GM21360 (cell line): ENCODE results near the gene STARD13.

ENCODE experiments used
- ATAC-seq: cut with Tn5 transposase; IDR thresholded peaks from one replicate; pipeline ENCODE4 v1.9.1; 2021; ENCODE audit warnings: mild to moderate bottlenecking, moderate library complexity; ENCODE audit not compliant: unreplicated experiment

The STARD13 gene

GRCh38 chr13:33308863-33309262, 23.3 kb upstream of the STARD13 start:
- ATAC-seq, result no peak

GRCh38 chr13:33307843-33308242, 22.3 kb upstream of the STARD13 start:
- ATAC-seq, result no peak

GRCh38 chr13:33303855-33304597, 18.5 kb upstream of the STARD13 start:
- ATAC-seq, result no peak

- ATAC-seq, result no peak
These were observed 14.1 kb upstream of the STARD13 start for GRCh38 chr13:33299626-33300025.

- ATAC-seq, result no peak
These were observed 11.4 kb upstream of the STARD13 start for GRCh38 chr13:33296793-33297425.

GRCh38 chr13:33292712-33293111, 7.2 kb upstream of the STARD13 start:
- no peak for ATAC-seq

- ATAC-seq, result no peak
These were observed 4.9 kb upstream of the STARD13 start for GRCh38 chr13:33290421-33290965.

- ATAC-seq, result no peak
These were observed 4.4 kb upstream of the STARD13 start for GRCh38 chr13:33289966-33290365.

- ATAC-seq, result no peak
These were observed 1.8 kb upstream of the STARD13 start for GRCh38 chr13:33287142-33287882.

GRCh38 chr13:33286128-33286527, 573 bp upstream of the STARD13 start:
- ATAC-seq, result no peak

GRCh38 chr13:33284916-33285315, 639 bp downstream of the STARD13 start:
- ATAC-seq, result no peak

- no peak for ATAC-seq
These were observed 1.5 kb downstream of the STARD13 start for GRCh38 chr13:33284031-33284430.

- ATAC-seq, result no peak
These were observed 2.2 kb downstream of the STARD13 start for GRCh38 chr13:33283195-33283911.

GRCh38 chr13:33281951-33282595, 3.5 kb downstream of the STARD13 start:
- ATAC-seq, result no peak

GRCh38 chr13:33280923-33281322, 4.6 kb downstream of the STARD13 start:
- no peak for ATAC-seq

GRCh38 chr13:33280279-33280905, 5.2 kb downstream of the STARD13 start:
- ATAC-seq, result no peak

- no peak for ATAC-seq
These were observed 5.9 kb downstream of the STARD13 start for GRCh38 chr13:33279414-33280278.

- no peak for ATAC-seq
These were observed 6.6 kb downstream of the STARD13 start for GRCh38 chr13:33278913-33279312.

GRCh38 chr13:33277946-33278345, 7.6 kb downstream of the STARD13 start:
- no peak for ATAC-seq
